Endothelial cell of umbilical vein (primary cell): ENCODE results near the gene TMPRSS6. TPM values are rescaled to one million over a fixed set of nuclear protein-coding genes. Genes with fewer than 3 reads are reported as not detected.

Experiments used
- BruUV-seq: library from RNA; stranded (reverse); fragments of 400-500 nt; replicated peaks from 2 replicates; lab custom pipeline; 2021; lab: Mats Ljungman, UMichigan
- CTCF ChIA-PET: fragments of 300-600, 350-600 bp; sonication (Branson Sonifier 250); formaldehyde crosslinking; loops from one replicate; lab custom pipeline; 2021; ENCODE audit warnings: antibody characterized with exemption, inconsistent platforms; lab: Charles Lee
- POLR2A ChIA-PET: fragments of 300-600, 350-600 bp; sonication (Branson Sonifier 250); formaldehyde crosslinking; loops from one replicate; lab custom pipeline; 2021; ENCODE audit warnings: antibody characterized with exemption, inconsistent platforms; lab: Charles Lee
- DNase-seq: peaks from one replicate; pipeline ENCODE4 v3.0.0-alpha.2; 2011; ENCODE audit warnings: low read depth, low spot score
- FAIRE-seq: peaks from 2 replicates; lab custom pipeline; 2011; peaks lifted over from hg19 to GRCh38; lab: Jason Lieb, UNC
- H2AFZ ChIP-seq: 2 replicates; pipeline ENCODE4 v1.6.0; 2012; ENCODE audit warnings: low read depth, low read length, control low read depth, inconsistent platforms
- H3K27ac ChIP-seq: 2 replicates; pipeline ENCODE4 v1.5.1; 2011; ENCODE audit warnings: low read depth, mild to moderate bottlenecking, control low read depth, low read length, moderate library complexity; ENCODE audit not compliant: insufficient read depth
- H3K27me3 ChIP-seq, 2 experiments: 2 replicates each; pipeline versions ENCODE4 v1.6.0 to v1.6.1; 2011; ENCODE audit warnings: low read length in 2 of 2, mixed read lengths in 1 of 2; ENCODE audit not compliant: control insufficient read depth in 2 of 2, insufficient read depth in 2 of 2
- H3K36me3 ChIP-seq, 2 experiments: 2 replicates in 1 of 2; 3 replicates in 1 of 2; pipeline ENCODE4 v1.5.1; 2011; ENCODE audit warnings: low read length in 2 of 2, mild to moderate bottlenecking in 1 of 2, moderate library complexity in 1 of 2; ENCODE audit not compliant: control insufficient read depth in 2 of 2, insufficient read depth in 2 of 2; ENCODE audit errors: extremely low read depth in 1 of 2
- H3K4me1 ChIP-seq: 3 replicates; pipeline ENCODE4 v1.5.1; 2011; ENCODE audit warnings: mild to moderate bottlenecking, low read length; ENCODE audit not compliant: control insufficient read depth, insufficient read depth; ENCODE audit errors: extremely low read depth
- H3K4me2 ChIP-seq: 2 replicates; pipeline ENCODE4 v1.6.1; 2011; ENCODE audit warnings: low read length, control low read depth, mixed read lengths; ENCODE audit not compliant: insufficient read depth
- H3K4me3 ChIP-seq, 3 experiments: fragments of 200-600 bp in 1 of 3; sonication (generic), shearing (Covaris generic) in 1 of 3; replicated peaks in 1 of 3; 2 replicates each; pipeline ENCODE4 v1.5.1; 2011 to 2016; ENCODE audit warnings: control low read depth in 3 of 3, low read length in 3 of 3, mild to moderate bottlenecking in 2 of 3, inconsistent platforms in 1 of 3, low read depth in 1 of 3, moderate library complexity in 1 of 3; ENCODE audit not compliant: insufficient read depth in 1 of 3
- H3K79me2 ChIP-seq: 2 replicates; pipeline ENCODE4 v1.6.0; 2012; ENCODE audit warnings: low read length, inconsistent platforms; ENCODE audit not compliant: control insufficient read depth, insufficient read depth
- H3K9ac ChIP-seq: replicated peaks from 2 replicates; pipeline ENCODE3; 2011; ENCODE audit warnings: low read length, control low read depth; ENCODE audit not compliant: insufficient read depth; ENCODE audit errors: extremely low read depth
- H3K9me1 ChIP-seq: replicated peaks from 3 replicates; pipeline ENCODE4 v1.6.0; 2011; ENCODE audit warnings: mild to moderate bottlenecking, low read length; ENCODE audit not compliant: control insufficient read depth, insufficient read depth; ENCODE audit errors: extremely low read depth
- H3K9me3 ChIP-seq: replicated peaks from 2 replicates; pipeline ENCODE4 v1.5.1; 2012; ENCODE audit warnings: low read length, inconsistent platforms; ENCODE audit not compliant: control insufficient read depth, insufficient read depth
- H4K20me1 ChIP-seq: replicated peaks from 2 replicates; pipeline ENCODE3; 2011; ENCODE audit warnings: mild to moderate bottlenecking, low read length; ENCODE audit not compliant: control insufficient read depth, insufficient read depth; ENCODE audit errors: extremely low read depth
- CTCF ChIP-seq, 2 donors: IDR thresholded peaks; 1 replicate in 1 of 2; 2 replicates in 1 of 2; pipeline ENCODE4 v1.5.1; 2011; ENCODE audit warnings: low read length in 2 of 2, mild to moderate bottlenecking in 2 of 2, moderate library complexity in 2 of 2, control low read depth in 1 of 2, inconsistent platforms in 1 of 2, low read depth in 1 of 2; ENCODE audit not compliant: insufficient read depth in 1 of 2; ENCODE audit errors: extremely low read depth in 1 of 2
- EZH2 ChIP-seq: IDR thresholded peaks from 2 replicates; pipeline ENCODE4 v1.6.1; 2012; ENCODE audit warnings: borderline replicate concordance, low read depth, mild to moderate bottlenecking, moderate library complexity, low read length, inconsistent platforms; ENCODE audit not compliant: severe bottlenecking
- FOS ChIP-seq: IDR thresholded peaks from 2 replicates; pipeline ENCODE4 v1.6.1; 2011; ENCODE audit warnings: mild to moderate bottlenecking, low read length, moderate library complexity, borderline replicate concordance; ENCODE audit not compliant: insufficient read depth
- GATA2 ChIP-seq: IDR thresholded peaks from 2 replicates; pipeline ENCODE4 v1.7.0; 2011; ENCODE audit warnings: low read depth, mild to moderate bottlenecking, moderate library complexity, mixed read lengths, low read length; ENCODE audit not compliant: insufficient read length, insufficient read depth
- JUN ChIP-seq: IDR thresholded peaks from 2 replicates; pipeline ENCODE4 v1.6.1; 2011; ENCODE audit warnings: borderline replicate concordance, low read depth; ENCODE audit not compliant: insufficient read length, insufficient read depth
- MAX ChIP-seq: IDR thresholded peaks from 2 replicates; pipeline ENCODE4 v1.6.1; 2011; ENCODE audit not compliant: insufficient read depth, insufficient read length
- MYC ChIP-seq: IDR thresholded peaks from one replicate; pipeline ENCODE4 v1.6.1; 2011; ENCODE audit warnings: mild to moderate bottlenecking, low read depth, low read length
- POLR2A ChIP-seq: IDR thresholded peaks from 2 replicates; pipeline ENCODE4 v1.6.1; 2012; ENCODE audit warnings: low read depth, mild to moderate bottlenecking, control low read depth, low read length
- POLR2AphosphoS5 ChIP-seq: IDR thresholded peaks from 2 replicates; pipeline ENCODE4 v1.6.1; 2012; ENCODE audit warnings: low read depth, mild to moderate bottlenecking, control low read depth, low read length, moderate library complexity; ENCODE audit not compliant: insufficient read depth
- dilution Hi-C: fragments of 300-500 bp; cut with MboI; formaldehyde crosslinking; loops from one replicate; pipeline ENCODE4 v1.15.0; 2019; ENCODE audit warnings: low sequenced_read_pairs; ENCODE audit not compliant: extremely low pct_ligation_motif_present
- intact Hi-C: fragments of 100-400 bp; cut with micrococcal nuclease; formaldehyde crosslinking; loops from one replicate; pipeline ENCODE4 v1.10.0; 2022
- polyA plus RNA-seq, 4 experiments: library from polyadenylated mRNA; depleted of rRNA in 3 of 4; stranded (reverse) in 3 of 4; unstranded in 1 of 4; fragments of >200 nt; gene quantifications; 2 replicates each; pipeline versions ENCODE4 v1.2.1 to v1.2.3, GENCODE V29; 2011 to 2012; ENCODE audit warnings: missing spikeins in 1 of 4
- total RNA-seq: library from RNA; stranded (reverse); gene quantifications from 2 replicates; pipeline ENCODE4 v1.2.3, GENCODE V29; 2021

TMPRSS6 gene
- total and polyA plus RNA-seq, 2 donors (not counting 3 experiments of a cell fraction or from before 2014, with no cell fraction given): not detected

GRCh38 chr22:37147186-37147990 is 37.9 kb upstream of the TMPRSS6 start:
- no peak overlapping the region for H3K4me3 ChIP-seq
- no peaks in the 10 kb centered on the region for H3K79me2 ChIP-seq
- POLR2A ChIA-PET: no interaction called here

More at GRCh38 chr22:37147186-37147990, 37.9 kb upstream of the TMPRSS6 start:
- H2AFZ ChIP-seq: no peak overlapping the region
- H3K27ac ChIP-seq: no peak overlapping the region
- H3K27me3 ChIP-seq: peaks cover 2 to 5% of the 10 kb centered on the region in 2 experiments
- no peak for FAIRE-seq
- H3K36me3 ChIP-seq: no peaks in the 10 kb centered on the region
- H3K4me1 ChIP-seq: no peaks in the 10 kb centered on the region
- H4K20me1 ChIP-seq: no peaks in the 10 kb centered on the region
- H3K9me3 ChIP-seq: no peaks in the 10 kb centered on the region
- H3K9me1 ChIP-seq: no peaks in the 10 kb centered on the region
- no peak overlapping the region for H3K4me2 ChIP-seq
- no peak overlapping the region for H3K9ac ChIP-seq
- dilution Hi-C loops: no loop called here
- CTCF ChIA-PET: interaction anchor here (1.0 kb wide), 1 partner anchor 112 kb away, joined by 3 read pairs; no protein-coding TSS in a partner anchor
- no peak for TF ChIP-seq GATA2
- TF ChIP-seq EZH2: no peak
- TF ChIP-seq POLR2AphosphoS5: no peak
- no peak for TF ChIP-seq MYC
- no peak for TF ChIP-seq FOS
- TF ChIP-seq JUN: no peak
- no peak for TF ChIP-seq POLR2A
- no peak for TF ChIP-seq CTCF (IDR thresholded peaks at IDR 0.05; ENCODE audit: extremely low read depth in 1 of 2, insufficient read depth in 1 of 2, low read depth in 1 of 2, low read length in 2 of 2)
- no peak for TF ChIP-seq MAX
- intact Hi-C loops: no loop called here
- no peak for DNase-seq
- no TSS peak for BruUV-seq
